ENCODE measurements around the gene PDIA3. TPM values are rescaled to one million over a fixed set of nuclear protein-coding genes. Genes with fewer than 3 reads are reported as not detected.
A peak's percentile ranks its signal among the peaks of the same experiment; 100 is the strongest.
"Not testable (repeated sequence)": the region's sequence is repeated elsewhere in the genome, so short reads cannot be mapped to it uniquely, and the experiment has no call there.

Gene PDIA3
- total and polyA plus RNA-seq, 4 experiments from 2014 or later: 232 to 411 (median 320) TPM

DNA sequence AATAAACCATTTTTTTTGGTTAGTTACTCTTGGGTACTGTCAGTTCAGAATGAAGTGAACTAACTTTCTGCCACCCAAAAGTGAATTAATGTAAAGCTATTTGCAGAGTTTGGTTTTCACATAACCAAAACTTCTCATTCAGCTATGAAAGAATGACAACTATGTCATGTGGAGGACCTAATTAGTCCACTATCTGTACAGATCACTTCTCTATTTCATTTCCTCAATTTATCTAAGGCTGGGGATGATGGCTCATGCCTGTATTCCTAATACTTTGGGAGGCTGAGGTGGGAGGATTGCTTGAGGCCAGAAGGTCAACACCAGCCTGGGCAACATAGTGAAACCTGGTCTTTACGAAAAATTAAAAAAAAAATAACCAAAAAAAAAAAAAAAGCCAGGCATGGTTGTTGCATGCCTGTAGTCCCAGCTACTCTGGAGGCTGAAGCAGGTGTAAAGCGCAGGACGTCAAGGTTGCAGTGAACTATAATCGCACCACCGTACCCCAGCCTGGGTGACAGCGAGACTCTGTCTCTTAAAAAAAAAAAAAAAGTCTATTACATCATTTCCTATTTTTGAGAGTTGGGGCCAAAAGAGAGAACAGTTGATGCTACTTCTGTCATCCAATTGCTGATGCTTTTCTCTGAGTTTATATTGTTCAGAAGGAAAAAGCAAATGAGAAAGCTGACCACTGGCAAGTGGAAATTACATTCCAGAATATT, 62.9 kb downstream of the PDIA3 start:
- H3K27me3 ChIP-seq (ENCODE audit: insufficient read depth, low read length): no peaks in the 10 kb centered on the region
- Mint-ChIP-seq H3K36me3 (peaks cover 46 to 72% of the 10 kb centered on the region in 2 donors), H3K27me3 (no peaks in the 10 kb centered on the region), H3K9me3 (no peaks in the 10 kb centered on the region), H3K27ac (peak overlapping the region in 3 of 7 donors; percentile 13 to 46 (median 25)), H3K4me1 (no peaks in the 10 kb centered on the region), H3K4me3 (no peak overlapping the region)
- no peak overlapping the region for H3K27ac ChIP-seq (ENCODE audit: low read depth, low read length)
- DNase-seq: no peak
- no peak overlapping the region for H3K4me3 ChIP-seq (ENCODE audit: low read length in 2 of 2)
- intact Hi-C loops (cut with micrococcal nuclease): no loop called here
- ChIA-PET CTCF (ENCODE audit: partially characterized antibody) (interaction anchor here (0.6 to 2.9 kb wide), 3 partner anchors 13 to 28 kb away, joined by 3 to 10 read pairs (median 4); no protein-coding TSS in a partner anchor), POLR2A (ENCODE audit: partially characterized antibody) (interaction anchor here (0.7 to 2.3 kb wide), 4 partner anchors 9 to 1389 kb away, joined by 3 to 10 read pairs (median 6); partner anchors contain the start of genes HYPK, SERF2, SERINC4 and WDR76)
- no peaks in the 10 kb centered on the region for H3K4me1 ChIP-seq (ENCODE audit: insufficient read depth, low read length)
- no peaks in the 10 kb centered on the region for H3K9me3 ChIP-seq (ENCODE audit: control insufficient read depth in 1 of 2, low read length in 2 of 2)
- peaks cover 74% of the 10 kb centered on the region for H3K36me3 ChIP-seq (ENCODE audit: insufficient read depth, low read length)

DNA sequence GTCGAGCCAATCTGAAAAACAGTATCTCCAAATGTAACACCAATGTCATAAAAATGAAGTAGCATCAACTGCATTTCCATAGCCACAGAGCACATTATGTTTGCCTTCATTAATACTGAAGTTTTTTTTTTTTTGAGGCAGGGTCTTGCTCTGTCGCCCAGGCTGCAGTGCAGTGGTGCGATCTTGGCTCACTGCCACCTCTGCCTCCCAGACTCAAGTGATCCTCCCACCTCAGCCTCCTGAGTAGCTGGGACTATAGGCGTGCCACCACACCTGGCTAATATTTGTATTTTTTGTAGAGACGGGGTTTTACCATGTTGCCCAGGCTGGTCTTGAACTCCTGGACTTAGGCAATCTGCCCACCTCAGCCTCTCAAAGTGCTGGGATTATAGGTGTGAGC, 68.8 kb downstream of the PDIA3 start:
- intact Hi-C loops (cut with micrococcal nuclease); CTCF ChIA-PET (ENCODE audit: partially characterized antibody); H3K4me3 Mint-ChIP-seq; H3K4me1 Mint-ChIP-seq; H3K27me3 ChIP-seq (ENCODE audit: insufficient read depth, low read length); H3K9me3 Mint-ChIP-seq; H3K4me3 ChIP-seq (ENCODE audit: low read length in 2 of 2); H3K27me3 Mint-ChIP-seq; H3K4me1 ChIP-seq (ENCODE audit: insufficient read depth, low read length); H3K27ac ChIP-seq (ENCODE audit: low read depth, low read length); POLR2A ChIA-PET (ENCODE audit: partially characterized antibody); DNase-seq; H3K9me3 ChIP-seq (ENCODE audit: control insufficient read depth in 1 of 2, low read length in 2 of 2): not testable (repeated sequence)
- H3K36me3 Mint-ChIP-seq: peaks cover 32 to 54% of the 10 kb centered on the region in 2 donors
- peak overlapping the region in 4 of 7 donors; percentile 30 to 77 (median 48) for H3K27ac Mint-ChIP-seq
- peaks cover 61% of the 10 kb centered on the region for H3K36me3 ChIP-seq (ENCODE audit: insufficient read depth, low read length)

DNA sequence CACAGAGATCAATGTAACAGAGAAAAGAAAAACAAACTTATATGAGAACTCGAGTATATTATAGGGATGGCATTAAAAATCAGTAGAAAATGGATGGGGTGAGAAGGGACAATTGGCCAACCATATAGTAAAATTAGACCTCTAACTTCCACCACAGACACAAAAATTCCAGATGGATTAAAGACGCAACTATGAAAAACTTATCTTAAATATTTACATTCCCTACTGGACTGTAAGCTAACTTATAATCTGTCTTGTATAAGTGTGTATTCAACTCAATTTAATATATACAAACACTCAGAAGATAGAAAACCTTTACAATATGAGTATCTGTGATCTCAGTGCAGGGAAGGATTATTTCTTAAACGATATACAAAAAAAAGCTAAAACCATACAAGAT, 75.3 kb downstream of the PDIA3 start:
- peak overlapping the region; percentile 11 to 85 (median 73) for H3K27ac Mint-ChIP-seq
- H3K36me3 Mint-ChIP-seq: peaks cover 7 to 24% of the 10 kb centered on the region in 2 donors
- DNase-seq: no peak
- Histone ChIP-seq H3K4me3 (ENCODE audit: low read length in 2 of 2) (no peak overlapping the region), H3K36me3 (ENCODE audit: insufficient read depth, low read length) (peaks cover 12% of the 10 kb centered on the region), H3K27ac (ENCODE audit: low read depth, low read length) (no peak overlapping the region), H3K4me1 (ENCODE audit: insufficient read depth, low read length) (peaks cover 47% of the 10 kb centered on the region), H3K9me3 (ENCODE audit: control insufficient read depth in 1 of 2, low read length in 2 of 2) (no peaks in the 10 kb centered on the region), H3K27me3 (ENCODE audit: insufficient read depth, low read length) (no peaks in the 10 kb centered on the region)
- intact Hi-C loops (cut with micrococcal nuclease): loop anchor here (10.0 kb wide), 1 partner anchor 307 kb away; the partner anchor contains the start of gene MAP1A
- peak overlapping the region in 7 of 8 donors; percentile 23 to 70 (median 50) for H3K4me3 Mint-ChIP-seq
- H3K9me3 Mint-ChIP-seq: no peaks in the 10 kb centered on the region
- ChIA-PET POLR2A (ENCODE audit: partially characterized antibody) (interaction anchor here (1.4 to 8.9 kb wide), 2 partner anchors 10 to 20 kb away, joined by 4 to 92 read pairs; partner anchors contain the start of genes HYPK and SERINC4), CTCF (ENCODE audit: partially characterized antibody) (interaction anchor here (0.8 to 2.4 kb wide), 2 partner anchors 11 to 39 kb away, joined by 5 to 10 read pairs; no protein-coding TSS in a partner anchor)
- H3K4me1 Mint-ChIP-seq: peaks cover 16 to 50% (median 33%) of the 10 kb centered on the region in 4 donors
- no peaks in the 10 kb centered on the region for H3K27me3 Mint-ChIP-seq

Small RNA genes within 50 kb of the gene (microRNA-seq; reads per million reads assigned to microRNA genes)
- not detected for gene MIR1282 (ENCODE audit: borderline microRNAs expressed, borderline number of aligned reads, borderline replicate concordance)

Other genes with a start within 250 kb of the PDIA3 start
- under 1 TPM; 0.33 to 0.35 TPM for gene MAP1A, start 228.8 kb upstream of the PDIA3 start, total RNA-seq
- gene MAP1A, start 228.8 kb upstream of the PDIA3 start, polyA plus RNA-seq: 1 to 10 TPM in 1 of 2 donors, under 1 TPM in 1; 0.10 to 1.8 TPM
- 10 to 100 TPM; 55.2 to 66.6 TPM for gene PPIP5K1, start 156.2 kb upstream of the PDIA3 start, total RNA-seq
- gene PPIP5K1, start 156.2 kb upstream of the PDIA3 start, polyA plus RNA-seq: 1 to 10 TPM; 4.4 to 7.4 TPM
- gene CKMT1B, start 152.4 kb upstream of the PDIA3 start, total RNA-seq: not detected
- not detected for gene CKMT1B, start 152.4 kb upstream of the PDIA3 start, polyA plus RNA-seq
- 1 to 10 TPM; 2.4 to 2.8 TPM for gene STRC, start 127.6 kb upstream of the PDIA3 start, total RNA-seq
- not detected for gene STRC, start 127.6 kb upstream of the PDIA3 start, polyA plus RNA-seq
- gene CATSPER2, start 97.6 kb upstream of the PDIA3 start, total RNA-seq: 10 to 100 TPM; 11.4 to 12.8 TPM
- gene CATSPER2, start 97.6 kb upstream of the PDIA3 start, polyA plus RNA-seq: under 1 TPM in 1 of 2 donors, not detected in 1; 0.96 TPM
- not detected for gene CKMT1A, start 52.6 kb upstream of the PDIA3 start, total RNA-seq
- gene CKMT1A, start 52.6 kb upstream of the PDIA3 start, polyA plus RNA-seq: not detected
- gene ELL3, start 30.5 kb downstream of the PDIA3 start, total RNA-seq: 1 to 10 TPM; 1.3 to 1.8 TPM
- gene ELL3, start 30.5 kb downstream of the PDIA3 start, polyA plus RNA-seq: 1 to 10 TPM; 1.1 to 2.6 TPM
- 100 to 1,000 TPM; 564 to 596 TPM for gene SERF2, start 45.9 kb downstream of the PDIA3 start, total RNA-seq
- 1,000 to 10,000 TPM; 1,674 to 1,994 TPM for gene SERF2, start 45.9 kb downstream of the PDIA3 start, polyA plus RNA-seq
- gene SERINC4, start 53.8 kb downstream of the PDIA3 start, total RNA-seq: under 1 TPM in 1 of 2 experiments, not detected in 1; 0.25 TPM
- 1 to 10 TPM in 1 of 2 donors, under 1 TPM in 1; 0.70 to 3.4 TPM for gene SERINC4, start 53.8 kb downstream of the PDIA3 start, polyA plus RNA-seq
- gene HYPK, start 54.2 kb downstream of the PDIA3 start, total RNA-seq: 10 to 100 TPM; 23.6 to 24.6 TPM
- 10 to 100 TPM; 10.2 to 15.2 TPM for gene HYPK, start 54.2 kb downstream of the PDIA3 start, polyA plus RNA-seq
- gene MFAP1, start 78.3 kb downstream of the PDIA3 start, total RNA-seq: 10 to 100 TPM; 24.9 to 25.9 TPM
- gene MFAP1, start 78.3 kb downstream of the PDIA3 start, polyA plus RNA-seq: 10 to 100 TPM in 1 of 2 donors, 1 to 10 TPM in 1; 5.4 to 22.5 TPM
- 10 to 100 TPM; 17.2 TPM for gene WDR76, start 80.6 kb downstream of the PDIA3 start, total RNA-seq
- 10 to 100 TPM in 1 of 2 donors, 1 to 10 TPM in 1; 8.7 to 12.2 TPM for gene WDR76, start 80.6 kb downstream of the PDIA3 start, polyA plus RNA-seq

Measured in CD4-positive, alpha-beta memory T cell (primary cell).